OCI-LY3 (cell line): ENCODE data around the gene TNC.

Experiments
- EZH2phosphoT487 ChIP-seq: fragments of 200-600 bp; shearing (Covaris generic); IDR thresholded peaks from 2 replicates; pipeline ENCODE4 v1.6.1; 2018; ENCODE audit warnings: antibody characterized with exemption, mixed run types, low read depth
- TF ChIP-seq, protein P1 (sequence below): fragments of 200-600, 300-600 bp; sonication (generic); IDR thresholded peaks from 2 replicates; pipeline ENCODE4 v1.5.1; 2014; ENCODE audit warnings: antibody characterized with exemption, low read length, low read depth

DNA sequence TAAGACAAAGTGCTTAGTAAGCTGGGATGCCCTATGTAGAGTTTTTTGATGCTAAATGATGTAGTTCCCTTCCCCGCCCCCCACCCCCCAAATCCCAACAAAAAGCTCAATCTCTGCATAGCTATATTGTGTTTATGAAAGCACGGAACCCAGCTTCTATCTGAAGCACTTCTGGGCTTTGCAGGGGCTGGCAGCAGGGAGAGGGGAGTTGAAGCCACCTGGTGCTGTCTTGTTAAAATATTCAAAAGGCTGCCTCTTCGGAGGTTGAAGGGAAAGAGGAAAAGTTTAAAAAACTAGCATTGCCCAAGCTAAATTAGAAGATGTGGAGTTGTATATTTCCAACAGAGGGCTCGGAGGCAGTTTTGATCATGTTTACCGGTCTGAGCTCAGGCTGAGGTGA is 5.0 kb upstream of the TNC start:
- TF ChIP-seq, protein P1, sequence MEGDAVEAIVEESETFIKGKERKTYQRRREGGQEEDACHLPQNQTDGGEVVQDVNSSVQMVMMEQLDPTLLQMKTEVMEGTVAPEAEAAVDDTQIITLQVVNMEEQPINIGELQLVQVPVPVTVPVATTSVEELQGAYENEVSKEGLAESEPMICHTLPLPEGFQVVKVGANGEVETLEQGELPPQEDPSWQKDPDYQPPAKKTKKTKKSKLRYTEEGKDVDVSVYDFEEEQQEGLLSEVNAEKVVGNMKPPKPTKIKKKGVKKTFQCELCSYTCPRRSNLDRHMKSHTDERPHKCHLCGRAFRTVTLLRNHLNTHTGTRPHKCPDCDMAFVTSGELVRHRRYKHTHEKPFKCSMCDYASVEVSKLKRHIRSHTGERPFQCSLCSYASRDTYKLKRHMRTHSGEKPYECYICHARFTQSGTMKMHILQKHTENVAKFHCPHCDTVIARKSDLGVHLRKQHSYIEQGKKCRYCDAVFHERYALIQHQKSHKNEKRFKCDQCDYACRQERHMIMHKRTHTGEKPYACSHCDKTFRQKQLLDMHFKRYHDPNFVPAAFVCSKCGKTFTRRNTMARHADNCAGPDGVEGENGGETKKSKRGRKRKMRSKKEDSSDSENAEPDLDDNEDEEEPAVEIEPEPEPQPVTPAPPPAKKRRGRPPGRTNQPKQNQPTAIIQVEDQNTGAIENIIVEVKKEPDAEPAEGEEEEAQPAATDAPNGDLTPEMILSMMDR = no peak
- no peak for TF ChIP-seq EZH2phosphoT487
